IMR-90 (cell line): ENCODE measurements around the gene RPUSD1.

Source experiments
- BHLHE40 ChIP-seq: fragments of 150-350 bp; IDR thresholded peaks from 2 replicates; pipeline ENCODE4 v1.6.1; 2016; ENCODE audit warnings: mild to moderate bottlenecking, low read depth, low read length
- CEBPB ChIP-seq: IDR thresholded peaks from 2 replicates; pipeline ENCODE4 v1.6.1; 2012; ENCODE audit warnings: low read depth, low read length, improper control_type of control experiment
- CTCF ChIP-seq: conservative IDR thresholded peaks from 2 replicates; pipeline ENCODE4 v1.5.1; 2012; ENCODE audit warnings: mild to moderate bottlenecking, low read depth, low read length, improper control_type of control experiment
- FOS ChIP-seq: fragments of 150-350 bp; IDR thresholded peaks from 2 replicates; pipeline ENCODE4 v1.6.1; 2016; ENCODE audit warnings: low read depth, low read length
- MAZ ChIP-seq: IDR thresholded peaks from 2 replicates; pipeline ENCODE4 v1.6.1; 2012; ENCODE audit warnings: low read depth, mild to moderate bottlenecking, low read length, improper control_type of control experiment, moderate library complexity, borderline replicate concordance
- MXI1 ChIP-seq: IDR thresholded peaks from 2 replicates; pipeline ENCODE4 v1.6.1; 2012; ENCODE audit warnings: low read depth, mild to moderate bottlenecking, low read length, moderate library complexity, borderline replicate concordance
- NFE2L2 ChIP-seq: fragments of 150-350 bp; IDR thresholded peaks from 2 replicates; pipeline ENCODE4 v1.6.1; 2016; ENCODE audit warnings: low read depth, mild to moderate bottlenecking, low read length
- POLR2A ChIP-seq: IDR thresholded peaks from 2 replicates; pipeline ENCODE4 v1.6.1; 2012; ENCODE audit warnings: mild to moderate bottlenecking, low read depth, low read length
- RAD21 ChIP-seq: IDR thresholded peaks from 2 replicates; pipeline ENCODE4 v1.6.1; 2012; ENCODE audit warnings: low read length, improper control_type of control experiment
- RFX5 ChIP-seq: IDR thresholded peaks from 2 replicates; pipeline ENCODE4 v1.8.0; 2012; ENCODE audit warnings: low read depth, mild to moderate bottlenecking, low read length, moderate library complexity
- SMC3 ChIP-seq: fragments of 150-350 bp; IDR thresholded peaks from 2 replicates; pipeline ENCODE4 v1.6.1; 2016; ENCODE audit warnings: low read depth, mild to moderate bottlenecking, antibody characterized with exemption, low read length, moderate library complexity
- USF2 ChIP-seq: fragments of 150-350 bp; IDR thresholded peaks from 2 replicates; pipeline ENCODE4 v1.6.1; 2017; ENCODE audit warnings: mild to moderate bottlenecking, antibody characterized with exemption, low read length, low read depth

- TF ChIP-seq CTCF = no peak
- TF ChIP-seq RFX5 = no peak
- no peak for TF ChIP-seq BHLHE40
- no peak for TF ChIP-seq RAD21
- TF ChIP-seq USF2 = no peak
- TF ChIP-seq POLR2A = no peak
- TF ChIP-seq NFE2L2 = no peak
- no peak for TF ChIP-seq CEBPB
- no peak for TF ChIP-seq SMC3
- TF ChIP-seq MXI1 = no peak
- no peak for TF ChIP-seq MAZ
- TF ChIP-seq FOS = no peak
Observed at GRCh38 chr16:770411-770810, 17.8 kb downstream of the RPUSD1 start.
